GM21367 (cell line): Measurements from ENCODE around the gene COL27A1.

Experiments used
- ATAC-seq: cut with Tn5 transposase; IDR thresholded peaks from one replicate; pipeline ENCODE4 v1.9.1; 2021; ENCODE audit not compliant: unreplicated experiment

The COL27A1 gene

DNA sequence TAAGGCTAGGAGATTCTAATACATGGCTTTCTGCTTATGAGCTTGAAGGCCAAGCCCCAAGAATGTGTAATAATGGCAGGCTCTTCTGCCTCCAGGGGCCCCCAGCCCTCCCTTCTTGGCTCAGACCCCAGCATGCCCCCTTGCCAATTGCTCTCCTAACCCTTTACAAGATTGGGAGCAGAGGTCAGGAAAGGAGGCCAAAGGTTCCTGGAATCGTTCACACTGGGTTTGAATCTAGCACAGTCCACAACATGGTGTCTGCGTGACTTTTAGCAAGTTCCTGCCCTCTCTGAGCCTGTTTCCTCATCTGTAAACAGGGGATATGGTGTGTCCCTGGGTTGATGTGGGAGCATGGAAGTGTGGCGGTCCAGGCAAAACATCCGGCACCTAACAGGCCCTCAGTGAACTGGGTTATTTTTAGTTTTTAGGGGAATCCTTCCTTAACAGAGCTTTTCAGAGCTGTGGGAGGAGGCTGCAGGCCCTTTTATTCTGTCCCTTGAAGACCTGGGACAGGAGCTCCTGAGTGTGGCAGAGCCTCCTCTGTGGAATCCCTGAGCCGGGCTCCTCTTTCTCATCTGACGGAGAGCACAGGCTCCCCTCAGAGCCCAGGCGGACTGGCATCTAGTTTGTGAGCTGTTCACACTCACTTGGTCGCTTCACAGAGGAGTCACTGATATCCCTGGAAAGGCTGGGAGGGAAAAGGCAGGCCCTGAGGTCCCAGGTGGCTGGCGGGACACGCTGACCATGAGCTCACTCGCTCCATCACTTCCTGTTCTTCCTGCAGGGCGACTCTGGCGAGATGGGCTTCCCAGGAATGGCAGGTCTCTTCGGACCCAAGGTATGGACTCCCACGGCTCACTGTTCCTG lies 144.2 kb downstream of the COL27A1 start:
- no peak for ATAC-seq

DNA sequence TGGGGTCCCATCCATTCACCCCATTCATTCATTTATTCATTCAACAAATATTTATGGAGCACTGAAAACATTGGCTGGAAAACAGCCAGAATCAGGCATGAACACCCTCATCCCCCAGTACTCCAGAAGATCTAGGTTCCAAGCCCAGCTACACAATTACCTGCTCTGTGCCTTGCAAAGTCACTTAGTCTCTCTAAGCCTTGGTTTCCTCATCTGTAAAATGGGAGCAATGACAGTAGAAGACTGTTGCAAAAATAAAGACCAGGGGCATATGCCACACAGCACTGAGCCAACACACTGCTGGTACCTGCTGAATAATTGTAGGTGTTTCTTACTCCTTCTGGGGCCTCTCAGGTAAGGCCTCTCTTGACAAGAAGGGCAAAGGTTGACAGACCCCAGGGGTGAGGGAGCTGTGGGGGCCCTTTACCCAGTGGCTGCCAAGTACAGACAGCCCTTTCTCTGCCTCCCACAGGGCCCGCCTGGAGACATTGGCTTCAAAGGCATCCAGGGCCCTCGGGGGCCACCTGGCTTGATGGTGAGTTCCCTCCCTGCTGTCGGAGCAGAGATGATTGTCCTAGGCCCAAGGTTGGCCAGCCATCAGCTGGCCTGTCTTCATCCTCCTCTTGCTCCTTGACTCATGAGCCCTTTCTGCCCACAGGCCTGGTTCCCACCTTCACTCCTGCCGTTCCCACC lies 145.0 kb downstream of the COL27A1 start:
- no peak for ATAC-seq

DNA sequence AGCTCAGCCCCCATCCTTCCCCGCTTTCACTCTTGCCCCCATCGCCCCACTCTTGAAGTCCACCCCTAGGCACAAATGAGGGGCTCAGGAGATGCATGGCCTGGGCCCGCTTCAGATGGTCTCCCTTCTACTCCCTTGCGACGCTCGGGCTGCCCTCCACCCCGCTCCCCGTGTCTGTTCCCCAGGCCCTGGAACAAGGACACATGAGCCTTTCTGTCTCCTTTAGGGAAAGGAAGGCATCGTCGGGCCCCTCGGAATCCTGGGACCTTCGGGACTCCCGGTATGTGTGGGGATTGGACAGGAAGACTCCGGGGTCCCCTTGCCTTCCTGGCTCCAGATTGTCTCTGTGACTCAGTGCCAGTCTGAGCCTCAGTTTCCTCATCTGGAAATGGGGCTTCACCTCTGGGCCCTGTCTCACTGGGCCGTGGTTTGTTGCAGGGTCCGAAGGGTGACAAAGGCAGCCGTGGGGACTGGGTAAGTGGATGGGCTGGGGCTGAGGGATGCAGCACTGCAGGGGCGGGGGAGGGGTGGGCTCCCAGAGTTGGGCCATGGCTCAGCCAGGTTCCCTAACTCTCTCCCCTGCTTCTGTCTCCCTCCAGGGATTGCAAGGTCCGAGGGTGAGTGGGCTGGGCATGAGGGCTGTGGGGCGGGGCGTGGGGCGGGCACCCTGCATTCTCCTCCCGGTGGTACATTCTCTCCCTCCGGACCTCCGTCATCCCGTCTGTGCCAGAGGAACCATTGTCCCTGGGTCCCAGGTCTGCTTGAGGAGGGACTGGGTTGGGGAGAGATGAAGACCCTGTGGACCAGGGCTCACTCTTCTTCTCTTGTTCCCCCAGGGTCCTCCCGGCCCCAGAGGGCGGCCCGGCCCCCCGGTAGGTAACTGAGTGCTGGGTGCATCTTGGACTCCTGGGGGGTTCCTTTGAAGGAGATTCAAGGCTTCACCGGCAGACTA lies 145.8 kb downstream of the COL27A1 start:
- no peak for ATAC-seq

DNA sequence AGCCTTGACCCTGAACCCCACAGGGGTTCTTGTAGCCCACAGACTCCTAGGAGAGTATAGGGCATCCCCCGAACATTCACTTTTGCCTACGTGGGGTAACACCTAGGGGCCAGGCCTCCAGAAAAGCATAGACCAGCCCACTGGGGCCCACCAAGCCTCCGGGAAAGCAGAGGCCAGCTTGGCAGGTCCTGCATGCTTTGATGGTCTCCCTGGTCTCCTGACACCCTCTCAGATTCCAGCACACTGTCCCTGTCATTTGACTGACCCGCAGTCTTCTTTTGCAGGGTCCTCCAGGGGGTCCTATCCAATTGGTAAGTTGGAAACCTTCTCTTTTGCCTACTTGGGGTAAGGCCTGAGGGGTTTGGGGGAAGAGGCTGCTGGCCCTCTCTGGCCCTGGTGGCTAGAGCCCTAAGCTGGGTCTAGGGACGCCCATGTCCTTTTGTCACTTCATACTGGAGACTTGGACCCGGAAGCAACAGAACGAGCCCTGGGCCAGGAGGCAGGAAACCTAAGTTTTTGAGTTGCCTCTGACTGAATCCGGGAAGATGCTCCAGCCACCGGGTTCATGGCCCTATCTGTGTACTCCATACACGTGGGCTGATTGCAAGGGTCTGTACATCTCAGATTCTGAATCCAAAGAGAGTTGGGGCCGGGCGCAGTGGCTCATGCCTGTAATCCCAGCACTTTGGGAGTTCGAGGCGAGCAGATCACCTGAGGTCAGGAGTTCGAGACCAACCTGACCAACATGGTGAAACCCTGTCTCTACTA lies 146.6 kb downstream of the COL27A1 start:
- ATAC-seq: no peak

DNA sequence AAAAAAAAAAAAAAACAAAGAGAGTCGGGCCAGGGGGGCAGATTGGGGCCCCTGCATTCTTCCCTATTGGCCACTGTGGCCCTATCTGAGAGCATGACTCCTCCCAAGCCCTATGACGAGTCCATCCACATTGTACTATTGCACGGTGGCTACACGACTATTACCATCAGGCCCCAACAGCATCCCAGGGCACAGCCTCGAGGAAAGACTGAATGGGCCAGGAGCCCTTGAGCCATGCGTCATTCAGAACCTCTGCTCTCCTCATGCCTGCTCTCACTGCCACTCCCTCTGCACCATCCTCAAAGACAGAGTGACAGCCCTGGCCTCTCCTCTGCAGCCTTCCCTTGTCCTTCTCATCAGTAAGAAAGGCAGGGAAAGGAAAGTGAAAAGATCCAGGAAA lies 147.4 kb downstream of the COL27A1 start:
- no peak for ATAC-seq

DNA sequence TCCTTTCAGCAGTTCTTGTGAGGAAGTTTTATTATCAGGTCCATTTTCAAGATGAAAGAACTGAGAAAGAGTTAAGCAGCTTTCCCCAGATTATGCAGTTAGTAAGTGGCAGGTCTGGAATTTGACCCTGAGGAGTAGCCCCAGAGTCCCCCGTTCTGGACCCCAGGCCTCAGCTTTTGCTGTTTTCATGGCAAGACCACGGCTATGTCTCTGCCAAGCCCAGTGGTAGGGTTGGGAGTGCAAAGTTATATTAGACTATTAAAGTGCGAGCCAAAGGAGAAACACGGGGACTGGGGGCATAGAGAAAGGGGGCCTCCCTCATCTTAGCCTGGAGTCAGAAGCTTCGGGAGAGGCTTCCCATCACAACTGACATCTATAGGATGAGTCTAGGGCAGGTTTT lies 148.2 kb downstream of the COL27A1 start:
- no peak for ATAC-seq

DNA sequence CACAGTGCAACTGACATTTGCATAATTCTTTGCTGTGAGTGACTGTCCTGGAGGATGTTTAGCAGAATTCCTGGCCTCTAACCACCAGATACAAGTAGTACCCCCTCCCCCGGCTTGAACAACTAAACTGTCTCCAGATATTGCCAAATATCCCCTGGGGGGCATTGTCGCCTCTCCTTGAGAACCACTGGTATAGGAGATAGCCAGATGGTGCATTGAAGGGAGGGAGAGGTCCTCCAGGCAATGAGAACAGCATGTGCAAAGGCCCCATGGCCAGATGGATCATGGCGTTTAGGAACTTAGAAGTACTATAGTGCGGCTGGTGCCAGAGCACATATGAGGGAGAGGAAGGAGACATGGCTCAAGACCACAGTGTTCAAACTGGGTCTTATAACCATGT lies 148.6 kb downstream of the COL27A1 start:
- no peak for ATAC-seq

DNA sequence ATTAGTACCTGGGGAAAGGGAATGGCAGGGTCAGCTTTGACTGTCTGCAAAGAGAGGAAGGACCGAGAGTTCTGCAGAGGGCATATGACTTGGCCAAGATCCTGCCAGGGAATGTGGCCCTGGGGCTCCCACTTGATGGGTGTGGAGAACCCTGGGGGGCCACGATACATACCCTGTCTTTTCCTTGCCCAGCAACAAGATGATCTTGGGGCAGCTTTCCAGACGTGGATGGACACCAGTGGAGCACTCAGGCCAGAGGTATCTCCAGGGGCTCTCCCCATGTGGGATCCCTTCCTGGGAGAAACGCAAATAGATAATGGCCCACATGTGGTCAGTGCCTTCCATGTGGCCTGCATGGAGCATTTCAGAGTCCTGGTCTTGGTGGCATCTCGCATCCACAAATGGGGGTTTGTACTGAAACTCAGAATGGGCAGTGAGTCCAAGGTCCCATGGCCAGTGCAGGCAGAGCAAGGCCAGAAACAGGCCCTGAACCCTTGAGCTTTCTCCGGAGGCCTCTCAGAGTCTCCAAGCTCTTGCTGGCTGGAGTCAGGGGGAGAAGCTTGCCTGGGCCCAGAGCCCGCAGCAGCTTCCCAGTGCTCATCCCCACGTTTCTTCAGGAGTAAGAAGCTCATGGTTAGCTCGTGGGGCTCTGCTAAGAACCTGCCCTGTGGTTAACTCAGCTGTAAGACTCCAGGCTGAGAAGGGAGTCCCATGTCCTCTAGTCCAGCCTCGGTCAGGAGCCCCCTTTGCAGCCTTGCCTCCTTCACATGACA lies 149.3 kb downstream of the COL27A1 start:
- ATAC-seq: no peak

DNA sequence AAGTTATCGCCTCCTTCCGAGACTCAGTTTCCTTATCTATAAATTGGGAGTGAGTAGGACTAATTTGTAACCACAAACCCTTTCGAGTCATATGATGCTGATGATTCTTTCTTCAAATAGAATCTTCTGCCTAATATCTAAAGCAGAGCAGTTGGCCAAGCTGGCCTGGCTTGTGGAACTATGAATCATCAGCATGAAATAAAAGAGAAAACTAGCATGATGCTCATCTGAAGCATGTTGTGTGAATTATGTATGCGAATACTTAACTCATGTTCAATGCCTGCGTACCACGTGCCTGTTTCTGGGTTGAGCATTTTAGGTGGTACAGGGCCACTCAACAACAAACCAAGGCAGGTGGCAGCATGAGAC lies 152.5 kb downstream of the COL27A1 start:
- ATAC-seq: no peak

DNA sequence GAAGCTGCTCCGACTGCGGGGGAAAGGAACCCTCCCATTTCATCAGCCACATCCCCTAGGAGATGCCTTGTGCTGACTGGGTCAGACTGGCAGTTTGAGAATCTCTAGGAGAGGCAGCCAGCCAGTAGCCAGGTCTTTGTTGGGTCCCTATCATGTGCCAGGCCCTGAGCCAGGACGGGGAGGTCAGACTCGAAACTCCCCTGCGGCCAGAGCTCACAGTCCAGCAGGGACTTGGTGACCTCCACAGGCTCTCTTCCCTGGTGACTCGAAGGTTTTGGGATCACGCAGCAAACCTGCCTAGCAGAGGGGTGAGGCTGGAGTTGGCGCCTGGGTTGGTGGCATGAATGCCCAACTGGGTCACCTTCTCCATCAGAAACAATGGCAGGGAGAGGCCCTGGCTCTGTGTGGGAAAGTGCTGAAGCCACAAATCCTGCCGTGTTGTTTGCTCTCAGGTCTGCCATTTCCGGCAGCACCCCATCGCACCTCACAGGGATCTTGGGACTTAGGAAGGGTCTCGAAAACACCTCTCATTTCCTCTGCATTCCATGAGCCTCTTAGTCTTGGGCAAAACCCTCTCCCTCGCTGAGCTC lies 153.1 kb downstream of the COL27A1 start:
- ATAC-seq: no peak

DNA sequence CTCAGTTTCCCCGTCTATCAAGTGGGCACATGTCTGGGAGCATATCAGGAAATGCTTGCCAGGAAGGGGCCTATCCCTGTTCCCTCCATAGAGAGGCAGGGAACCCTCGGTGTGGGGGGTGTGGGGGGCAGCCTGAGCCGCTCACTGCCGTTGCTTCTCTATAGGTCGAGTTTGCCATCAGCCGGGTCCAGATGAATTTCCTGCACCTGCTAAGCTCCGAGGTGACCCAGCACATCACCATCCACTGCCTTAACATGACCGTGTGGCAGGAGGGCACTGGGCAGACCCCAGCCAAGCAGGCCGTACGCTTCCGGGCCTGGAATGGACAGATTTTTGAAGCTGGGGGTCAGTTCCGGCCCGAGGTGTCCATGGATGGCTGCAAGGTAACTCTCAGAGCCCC lies 153.8 kb downstream of the COL27A1 start:
- no peak for ATAC-seq

DNA sequence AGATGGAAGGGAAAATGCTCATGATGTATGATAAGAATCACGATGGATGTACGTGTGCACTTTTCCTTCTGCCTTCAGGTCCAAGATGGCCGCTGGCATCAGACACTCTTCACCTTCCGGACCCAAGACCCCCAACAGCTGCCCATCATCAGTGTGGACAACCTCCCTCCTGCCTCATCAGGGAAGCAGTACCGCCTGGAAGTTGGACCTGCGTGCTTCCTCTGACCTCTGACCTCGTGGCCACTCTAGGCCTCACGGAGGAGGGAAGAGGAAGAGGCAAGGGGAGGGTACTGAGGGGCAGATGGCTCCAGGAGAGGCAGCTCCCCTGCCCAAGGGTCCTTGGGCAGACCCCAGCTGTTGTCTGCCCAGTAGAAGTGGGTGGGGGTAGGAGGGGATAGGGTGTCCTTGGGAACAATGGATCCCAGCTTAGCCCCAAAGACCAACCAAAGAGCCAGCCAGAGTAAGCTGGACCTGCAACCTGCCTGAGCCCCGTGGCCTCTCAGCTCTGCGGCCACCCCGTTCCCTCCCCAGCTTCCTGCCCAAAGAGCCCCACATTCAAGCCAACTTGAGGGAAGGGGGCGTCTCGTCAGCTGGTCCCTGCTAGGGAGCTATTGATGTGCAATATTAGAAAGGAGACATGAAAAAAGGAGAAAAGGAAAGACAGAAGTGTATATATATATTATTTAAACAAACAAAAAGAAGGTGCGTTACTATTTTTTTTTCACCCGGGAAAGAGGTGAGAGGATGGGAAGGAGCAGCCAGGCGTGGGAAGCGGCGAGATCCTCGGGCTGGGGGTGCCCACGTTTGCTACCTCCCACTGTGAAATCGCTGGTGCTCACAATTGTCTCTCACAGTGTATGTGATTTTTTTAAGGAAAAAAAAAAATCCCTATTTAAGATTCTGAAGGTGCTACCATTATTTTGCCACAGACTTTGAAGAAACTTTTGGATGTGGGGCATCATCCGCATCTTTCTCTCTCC lies 155.4 kb downstream of the COL27A1 start:
- ATAC-seq: no peak

DNA sequence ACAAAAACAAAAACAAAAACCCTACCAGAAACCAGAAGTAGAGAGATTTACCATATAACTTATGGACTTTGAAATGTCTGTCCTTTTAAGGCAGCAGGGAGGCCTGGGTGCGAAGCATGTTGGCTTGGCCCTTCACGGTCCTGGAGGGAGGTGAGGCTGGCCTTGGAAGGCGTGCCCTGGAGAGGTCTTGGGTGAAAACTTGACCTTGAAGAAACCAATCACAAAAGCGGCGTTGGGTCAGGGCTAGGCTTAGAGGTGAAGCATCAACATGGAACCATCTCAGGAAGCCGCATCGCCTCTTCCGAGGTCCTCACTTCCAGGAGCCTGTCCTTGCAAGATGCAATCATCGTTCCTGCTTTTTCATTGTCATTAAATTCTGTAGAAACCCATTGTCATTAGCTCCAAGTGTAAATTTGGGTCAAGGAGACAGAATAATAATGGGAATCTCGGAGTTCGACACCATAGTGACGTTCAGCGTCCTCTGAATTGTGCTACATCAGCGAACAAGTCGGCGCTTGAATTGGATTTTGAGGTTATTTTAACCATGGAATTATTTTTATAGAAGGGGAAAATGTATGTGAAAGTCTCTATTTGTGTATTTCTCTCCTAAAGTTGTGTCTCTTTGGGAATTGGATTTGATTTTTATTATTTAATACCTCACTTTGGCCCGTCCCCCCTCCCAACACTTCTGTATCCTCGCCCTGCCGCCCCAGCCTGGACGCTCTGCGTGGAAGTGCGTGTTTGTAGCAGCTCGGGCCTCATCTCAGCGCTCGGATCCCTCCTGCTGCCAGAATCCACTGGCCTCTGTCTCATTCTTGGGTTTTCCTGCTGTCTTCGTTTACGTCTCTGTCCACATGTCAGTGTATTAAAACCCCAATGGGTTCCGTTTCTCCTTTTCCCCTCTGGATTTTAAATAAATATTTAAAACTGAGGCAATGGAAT lies 156.5 kb downstream of the COL27A1 start:
- no peak for ATAC-seq

DNA sequence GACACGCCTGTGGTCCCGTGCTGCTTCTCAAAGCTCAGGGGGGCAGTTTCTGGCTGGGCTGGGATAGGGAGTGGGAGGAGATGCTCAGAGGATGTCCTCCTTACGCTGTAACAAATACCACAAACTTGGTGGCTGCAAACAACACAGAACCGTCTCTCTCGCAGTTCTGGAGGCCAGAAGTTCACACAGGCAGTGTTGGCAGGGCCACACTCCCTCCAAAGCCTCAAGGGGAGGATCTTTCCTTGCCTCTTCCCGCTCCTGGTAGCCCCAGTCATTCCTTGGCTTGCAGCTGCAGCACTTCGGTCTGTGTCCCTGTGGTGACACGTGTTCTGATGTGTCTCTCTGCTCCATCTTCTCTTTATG lies 157.2 kb downstream of the COL27A1 start:
- no peak for ATAC-seq

DNA sequence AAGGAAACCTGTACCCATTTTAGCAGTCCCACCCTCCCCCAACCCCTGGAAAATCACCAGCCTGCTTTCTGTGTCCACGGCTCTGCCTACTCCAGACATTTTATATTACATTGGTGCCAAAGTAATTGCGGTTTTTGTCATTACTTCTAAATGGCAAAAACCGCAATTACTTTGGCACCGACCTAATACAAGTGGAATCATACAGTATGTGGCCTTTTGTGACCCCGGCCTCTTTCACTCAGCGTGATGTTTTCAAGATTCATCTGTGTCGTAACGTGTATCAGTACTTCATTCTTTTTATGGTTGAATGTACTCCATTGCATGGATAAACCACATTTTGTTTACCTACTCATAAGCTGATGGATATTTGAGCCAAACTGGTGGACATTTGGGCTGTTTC lies 157.8 kb downstream of the COL27A1 start:
- ATAC-seq: no peak

DNA sequence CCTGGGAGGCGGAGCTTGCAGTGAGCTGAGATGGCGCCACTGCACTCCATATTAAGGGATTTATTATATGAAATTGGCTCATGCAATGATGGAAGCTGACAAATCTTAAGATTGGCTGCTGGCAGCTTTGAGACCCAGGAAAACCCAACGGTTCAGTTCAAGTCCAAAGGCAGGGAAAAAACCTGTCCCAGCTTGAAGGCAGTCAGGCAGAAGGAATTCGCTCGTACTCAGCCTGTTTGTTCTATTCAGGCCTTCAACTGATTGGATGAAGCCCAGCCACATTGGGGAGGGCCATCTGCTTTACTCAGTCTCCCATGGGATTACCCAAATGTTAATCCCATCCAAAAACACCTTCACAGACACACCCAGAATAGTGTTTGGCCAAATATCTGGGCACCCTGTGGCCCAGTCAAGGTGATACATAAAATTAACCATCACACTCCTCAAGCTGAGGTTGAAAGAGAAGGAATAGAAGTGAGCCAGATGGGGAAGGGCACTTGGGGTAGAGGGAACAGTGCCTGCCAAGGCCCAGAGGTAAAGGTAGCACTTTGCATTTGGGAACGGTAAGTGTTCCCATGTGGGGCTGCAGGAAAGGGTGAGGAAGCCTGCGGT lies 159.0 kb downstream of the COL27A1 start:
- ATAC-seq: no peak
